Naive B cell (primary cell): ENCODE data around the gene PHLPP2. TPM values are rescaled to one million over a fixed set of nuclear protein-coding genes. Genes with fewer than 3 reads are reported as not detected.

Experiments used
- ATAC-seq, 2 donors: fragments of 150-1000 bp; cut with Tn5 transposase; 2 replicates each; pipeline ENCODE4 v1.10.0; 2021; ENCODE audit warnings: low read depth in 2 of 2, mild to moderate bottlenecking in 2 of 2, moderate library complexity in 2 of 2
- DNase-seq: peaks from one replicate; pipeline ENCODE4 v3.0.0; 2022
- H3K27ac Mint-ChIP-seq, 6 donors: one replicate each; pipeline ENCODE4 v1.8.0; 2020 to 2022; ENCODE audit warnings: mild to moderate bottlenecking in 6 of 6, mixed read lengths in 6 of 6, moderate library complexity in 5 of 6, inconsistent platforms in 2 of 6
- H3K27me3 Mint-ChIP-seq, 3 donors: one replicate each; pipeline ENCODE4 v1.8.0; 2021 to 2022; ENCODE audit warnings: mixed read lengths in 3 of 3, mild to moderate bottlenecking in 1 of 3
- H3K36me3 Mint-ChIP-seq, 2 donors: one replicate each; pipeline ENCODE4 v1.8.0; 2020 to 2022; ENCODE audit warnings: mixed read lengths in 2 of 2, inconsistent platforms in 1 of 2, mild to moderate bottlenecking in 1 of 2
- H3K4me1 Mint-ChIP-seq, 3 donors: one replicate each; pipeline ENCODE4 v1.8.0; 2020 to 2022; ENCODE audit warnings: mixed read lengths in 3 of 3, inconsistent platforms in 1 of 3, mild to moderate bottlenecking in 1 of 3, moderate library complexity in 1 of 3
- H3K4me3 Mint-ChIP-seq, 8 donors: one replicate each; pipeline ENCODE4 v1.8.0; 2020 to 2022; ENCODE audit warnings: mild to moderate bottlenecking in 8 of 8, mixed read lengths in 8 of 8, moderate library complexity in 8 of 8, inconsistent platforms in 2 of 8
- H3K9me3 Mint-ChIP-seq, 7 donors: one replicate each; pipeline ENCODE4 v1.8.0; 2020 to 2022; ENCODE audit warnings: mixed read lengths in 7 of 7, mild to moderate bottlenecking in 5 of 7, inconsistent platforms in 2 of 7, moderate library complexity in 1 of 7
- polyA plus RNA-seq, 6 donors: library from polyadenylated mRNA; unstranded; fragments of 300-500 nt; fragmentation: Illumina TruSeq; gene quantifications; one replicate each; pipeline ENCODE4 v1.2.3, GENCODE V29; 2021; ENCODE audit warnings: low read depth in 6 of 6

PHLPP2 gene
- polyA plus RNA-seq, 6 donors from 2014 or later: 1.1 to 6.6 (median 4.0) TPM

DNA sequence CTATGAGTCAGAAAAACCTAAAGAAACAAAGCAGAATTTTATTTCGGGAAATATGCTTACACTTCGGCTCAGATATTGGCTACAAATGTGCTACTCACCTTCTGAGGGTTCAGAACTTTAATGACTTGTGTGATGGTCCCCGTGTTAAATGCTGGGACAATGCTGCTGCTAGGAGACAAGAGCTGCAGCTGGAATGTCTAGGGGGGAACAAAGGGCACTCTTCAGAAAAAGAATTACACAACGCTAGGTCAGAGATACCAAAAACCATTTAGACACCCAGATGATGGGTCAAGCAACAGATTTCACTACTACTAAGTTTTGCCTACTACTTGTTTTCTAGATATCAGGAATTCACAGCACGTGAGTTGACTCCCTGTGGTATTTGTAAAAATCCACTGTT lies 10.0 kb upstream of the PHLPP2 start:
- Mint-ChIP-seq H3K4me3 (no peak overlapping the region), H3K27me3 (no peaks in the 10 kb centered on the region), H3K27ac (peak overlapping the region in 2 of 6 donors; percentile 30 to 66), H3K36me3 (peaks cover 15 to 34% of the 10 kb centered on the region in 2 donors), H3K9me3 (no peaks in the 10 kb centered on the region), H3K4me1 (peaks cover 0 to 5% (median 3%) of the 10 kb centered on the region in 3 donors)
- ATAC-seq: no peak
- no peak for DNase-seq

DNA sequence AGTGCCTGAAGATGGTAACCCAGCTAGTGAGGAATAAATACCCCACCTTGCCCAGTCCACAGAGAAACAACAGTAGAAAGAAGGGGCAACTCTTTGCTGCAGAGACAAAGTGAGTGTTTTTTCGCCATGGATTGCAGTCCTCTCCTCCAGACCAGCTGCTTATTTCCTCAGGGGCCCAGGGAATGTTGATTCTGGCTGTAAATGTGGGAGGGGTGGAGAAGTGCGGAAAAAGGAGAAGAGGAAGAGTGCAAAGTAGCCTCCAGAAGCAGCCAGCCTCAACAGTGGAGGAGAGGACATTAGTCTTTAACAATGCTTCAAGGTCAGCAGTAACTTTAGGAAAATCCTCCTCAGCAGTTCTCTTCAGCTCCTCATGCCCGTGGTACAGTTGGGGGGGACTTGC lies 8.1 kb upstream of the PHLPP2 start:
- no peak for ATAC-seq
- H3K4me1 Mint-ChIP-seq: peaks cover 11 to 16% (median 12%) of the 10 kb centered on the region in 3 donors
- peaks cover 11 to 24% of the 10 kb centered on the region in 2 donors for H3K36me3 Mint-ChIP-seq
- DNase-seq: no peak
- H3K27me3 Mint-ChIP-seq: no peaks in the 10 kb centered on the region
- H3K4me3 Mint-ChIP-seq: no peak overlapping the region
- H3K9me3 Mint-ChIP-seq: no peaks in the 10 kb centered on the region
- peak overlapping the region in 2 of 6 donors; percentile 19 to 64 for H3K27ac Mint-ChIP-seq

DNA sequence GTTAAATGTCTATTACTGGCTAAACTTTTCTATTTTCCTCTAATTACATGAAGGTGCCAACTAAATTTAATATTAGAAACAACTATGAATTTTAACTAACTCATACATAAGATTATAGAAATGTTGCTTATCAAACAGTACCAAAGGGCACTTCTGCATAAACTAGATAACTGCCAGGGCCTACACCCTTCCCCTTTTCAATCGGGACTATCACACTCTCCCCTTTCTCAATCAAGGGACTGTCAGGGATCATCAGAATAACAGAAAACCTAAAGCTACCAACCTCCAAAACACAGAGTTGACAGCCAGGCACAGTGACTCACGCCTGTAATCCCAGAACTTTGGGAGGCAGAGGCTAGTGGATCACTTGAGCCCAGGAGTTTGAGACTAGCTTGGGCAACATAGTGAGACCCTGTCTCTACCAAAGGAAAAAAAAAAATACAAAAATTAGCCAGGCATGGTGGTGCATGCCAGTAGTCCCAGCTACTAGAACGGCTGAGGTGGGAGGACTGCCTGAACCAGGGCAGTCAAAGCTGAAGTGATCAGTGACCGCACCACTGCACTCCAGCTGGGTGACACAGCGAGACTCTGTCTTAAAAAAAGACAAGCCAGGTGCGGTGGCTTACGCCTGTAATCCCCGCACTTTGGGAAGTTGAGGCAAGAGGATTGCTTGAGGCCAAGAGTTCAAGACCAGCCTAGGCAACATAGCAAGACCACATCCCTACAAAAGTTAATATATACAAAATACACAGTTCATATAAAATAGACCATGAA lies 3.2 kb upstream of the PHLPP2 start:
- Mint-ChIP-seq H3K4me3 (peak overlapping the region in 5 of 8 donors; percentile 20 to 44 (median 37)), H3K36me3 (peaks cover 7 to 11% of the 10 kb centered on the region in 2 donors), H3K27ac (peak overlapping the region; percentile 94 to 98 (median 96)), H3K9me3 (no peaks in the 10 kb centered on the region), H3K4me1 (peaks cover 36 to 52% (median 40%) of the 10 kb centered on the region in 3 donors), H3K27me3 (no peaks in the 10 kb centered on the region)
- peak; percentile 10 to 12 for ATAC-seq
- peak; percentile 48 for DNase-seq

DNA sequence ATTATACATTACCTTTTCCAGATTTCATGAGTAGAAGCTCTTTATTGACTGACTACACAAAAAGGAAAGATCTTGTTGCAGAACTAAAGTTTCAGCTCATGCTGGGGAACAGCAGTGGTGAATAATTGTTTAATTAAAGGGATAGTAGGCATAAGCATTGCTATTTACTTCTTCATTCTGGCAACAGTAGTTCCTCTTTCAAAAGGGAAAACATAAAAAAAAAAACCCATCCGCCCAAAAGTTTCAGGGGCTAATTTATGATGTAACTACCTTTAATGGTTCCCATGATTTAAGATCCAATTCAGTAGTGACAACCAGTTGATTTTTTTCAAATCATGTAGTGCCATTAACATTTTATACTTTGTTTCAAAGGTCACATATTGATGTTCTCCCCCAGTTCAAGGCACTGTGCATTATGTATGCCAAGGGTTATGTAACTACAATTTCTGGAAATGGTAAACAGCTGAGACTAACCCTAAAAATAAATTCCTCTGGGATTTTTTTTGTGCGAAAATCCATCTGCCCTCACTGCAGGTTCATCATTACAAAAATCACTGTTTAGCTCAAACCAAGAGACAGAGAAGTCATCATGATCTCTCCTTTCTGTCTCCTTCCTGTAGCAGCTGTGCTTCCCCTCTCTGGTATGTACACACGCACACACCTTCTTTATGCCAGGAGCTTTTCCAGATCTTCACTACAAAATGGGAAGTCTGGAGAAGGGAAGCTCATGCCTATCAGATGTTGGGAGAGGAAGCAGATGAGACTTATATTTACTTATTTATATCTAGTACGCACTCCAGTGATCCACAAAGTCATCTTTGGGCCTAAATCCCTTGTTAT lies 2.2 kb upstream of the PHLPP2 start:
- DNase-seq: peak; percentile 74
- peak overlapping the region; percentile 52 to 76 (median 66) for H3K4me3 Mint-ChIP-seq
- H3K27ac Mint-ChIP-seq: peak overlapping the region; percentile 94 to 98 (median 96)
- peaks cover 38 to 62% (median 41%) of the 10 kb centered on the region in 3 donors for H3K4me1 Mint-ChIP-seq
- H3K27me3 Mint-ChIP-seq: no peaks in the 10 kb centered on the region
- ATAC-seq: peak; percentile 21 to 27
- H3K36me3 Mint-ChIP-seq: peaks cover 0 to under 1% of the 10 kb centered on the region in 2 donors
- H3K9me3 Mint-ChIP-seq: no peaks in the 10 kb centered on the region

DNA sequence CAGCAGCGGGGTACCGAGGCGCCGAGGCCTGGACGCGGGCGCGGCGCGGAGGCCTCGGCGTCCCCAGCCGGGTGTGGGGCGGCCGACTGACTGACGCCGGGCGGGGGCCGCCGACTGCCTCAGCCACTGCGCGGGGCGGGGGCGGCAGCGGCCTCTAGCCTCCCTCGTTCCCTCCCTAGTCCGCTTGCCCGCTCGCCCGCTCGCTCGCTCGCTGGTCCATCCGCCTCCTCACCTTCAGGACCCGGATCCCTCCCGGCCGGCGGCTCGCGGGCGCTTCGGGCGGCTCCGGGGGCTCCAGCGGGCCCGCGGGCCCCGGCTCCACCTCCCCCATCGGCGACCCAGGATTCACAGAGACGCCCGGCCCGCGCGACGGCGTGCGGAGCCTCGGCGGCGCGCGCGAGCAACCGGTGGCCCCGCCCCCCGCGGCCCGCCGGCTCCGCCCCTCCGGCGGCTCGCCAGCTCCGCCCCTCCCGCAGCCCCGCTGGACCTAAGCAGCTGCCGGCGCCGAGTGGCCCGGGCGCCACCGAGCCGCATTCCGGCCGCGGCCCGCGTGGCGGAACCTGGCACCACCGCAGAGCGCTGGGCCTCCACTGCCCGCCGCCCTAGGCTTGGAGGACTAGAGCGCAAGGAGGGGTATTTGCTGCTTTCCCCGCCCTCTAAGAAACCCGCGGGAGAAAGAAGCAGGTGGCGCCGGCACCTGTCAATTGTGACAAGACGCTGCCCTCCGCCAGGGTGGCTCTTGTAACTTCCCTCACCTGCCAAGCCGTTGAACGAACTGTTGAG lies 773 bp downstream of the PHLPP2 start:
- no peaks in the 10 kb centered on the region for H3K9me3 Mint-ChIP-seq
- peak overlapping the region in 5 of 6 donors; percentile 32 to 98 (median 93) for H3K27ac Mint-ChIP-seq
- H3K4me1 Mint-ChIP-seq: peaks cover 38 to 58% (median 38%) of the 10 kb centered on the region in 3 donors
- H3K36me3 Mint-ChIP-seq: no peaks in the 10 kb centered on the region
- H3K4me3 Mint-ChIP-seq: peak overlapping the region; percentile 76 to 93 (median 90)
- no peaks in the 10 kb centered on the region for H3K27me3 Mint-ChIP-seq
- DNase-seq: peak; percentile 86
- ATAC-seq: peak; percentile 71 to 73

DNA sequence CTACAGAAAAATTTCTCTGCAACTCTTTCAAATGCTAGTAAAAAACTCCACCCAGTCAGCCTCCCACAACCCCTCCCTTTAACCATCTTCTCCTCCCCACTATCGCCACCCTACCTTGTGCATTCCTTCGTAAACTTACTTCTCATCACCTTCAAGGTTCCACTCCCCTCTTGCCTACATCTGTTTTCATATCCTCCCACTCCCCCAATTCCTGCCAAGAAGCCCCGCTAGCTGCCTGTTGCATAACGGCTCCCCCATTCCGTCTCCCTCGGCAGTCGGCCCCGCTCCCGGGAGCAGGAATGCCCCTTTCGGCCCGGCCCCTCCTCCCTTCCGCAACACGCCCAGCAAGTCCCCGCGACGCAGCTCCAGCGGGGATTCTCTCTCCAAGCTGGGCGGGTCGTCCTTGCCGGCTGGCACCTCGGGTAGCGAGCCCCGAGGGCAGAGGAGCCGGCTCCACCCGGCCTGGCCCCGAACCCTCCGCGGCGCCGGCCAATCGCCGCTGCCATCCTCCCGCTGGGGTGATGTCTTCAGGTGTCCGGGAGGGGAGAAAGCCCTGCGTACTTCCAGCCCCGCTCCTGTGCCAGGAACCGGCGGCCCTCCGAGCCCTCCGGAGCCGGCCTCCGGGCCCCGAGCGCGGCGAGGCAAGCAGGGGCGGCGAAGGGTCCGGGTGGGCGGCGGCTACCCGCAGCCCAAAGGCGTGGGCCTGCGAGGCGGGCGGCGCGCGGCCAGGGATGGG lies 1.5 kb downstream of the PHLPP2 start:
- DNase-seq: no peak
- H3K4me3 Mint-ChIP-seq: peak overlapping the region; percentile 84 to 97 (median 93)
- no peaks in the 10 kb centered on the region for H3K27me3 Mint-ChIP-seq
- H3K36me3 Mint-ChIP-seq: no peaks in the 10 kb centered on the region
- H3K4me1 Mint-ChIP-seq: peaks cover 34 to 51% (median 35%) of the 10 kb centered on the region in 3 donors
- peak overlapping the region; percentile 54 to 97 (median 94) for H3K27ac Mint-ChIP-seq
- H3K9me3 Mint-ChIP-seq: no peaks in the 10 kb centered on the region
- ATAC-seq: peak; percentile 8 to 10

DNA sequence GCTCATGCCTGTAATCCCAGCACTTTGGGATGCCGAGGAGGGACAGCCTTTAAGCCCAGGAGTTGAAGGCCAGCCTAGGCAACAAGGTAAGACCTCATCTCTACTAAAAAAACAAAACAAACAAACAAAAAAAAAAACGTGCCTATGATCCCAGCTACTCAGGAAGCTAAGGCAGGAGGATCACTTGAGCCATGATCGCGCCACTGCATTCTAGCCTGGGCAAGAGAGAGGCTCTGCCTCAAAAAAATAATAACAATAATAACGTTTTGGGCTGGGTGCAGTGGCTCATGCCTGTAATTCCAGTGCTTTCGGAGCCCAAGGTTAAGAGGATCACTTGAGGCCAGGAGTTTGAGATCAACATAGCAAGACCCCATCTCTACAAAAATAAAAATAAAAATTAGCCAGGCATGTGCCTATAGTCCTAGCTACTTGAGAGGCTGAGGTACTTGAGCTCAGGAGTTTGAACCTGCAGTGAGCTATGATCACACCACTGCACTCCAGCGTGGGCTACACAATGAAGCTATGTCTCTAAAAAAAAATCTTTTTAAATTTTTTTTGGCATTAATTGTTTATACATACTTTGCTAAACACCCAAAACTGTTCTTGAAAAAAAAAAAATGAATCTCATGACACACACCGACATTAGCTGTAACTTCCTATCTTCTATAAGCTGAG lies 3.3 kb downstream of the PHLPP2 start:
- ATAC-seq: no peak
- H3K4me3 Mint-ChIP-seq: peak overlapping the region in 3 of 8 donors; percentile 83 to 97 (median 84)

DNA sequence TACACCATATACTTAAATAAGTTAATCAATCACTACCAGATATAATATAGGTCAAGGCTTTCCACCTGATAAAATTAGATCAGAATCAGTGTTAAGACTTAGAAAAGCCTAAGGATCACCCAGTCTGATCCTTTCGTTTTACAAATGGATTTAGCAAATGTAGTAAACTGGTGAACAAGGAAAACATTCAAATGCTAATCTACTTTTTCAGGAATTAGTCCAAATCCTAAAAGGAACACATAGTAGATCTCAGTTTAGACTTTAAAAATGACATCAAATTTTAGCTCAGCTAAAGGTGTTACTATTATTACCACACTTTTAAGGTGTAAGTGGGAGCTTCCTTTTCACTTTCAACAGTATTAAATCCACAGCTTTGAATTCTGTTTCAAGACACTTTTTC lies 12.0 kb downstream of the PHLPP2 start:
- H3K9me3 Mint-ChIP-seq: no peaks in the 10 kb centered on the region
- H3K27ac Mint-ChIP-seq: peak overlapping the region in 1 of 6 donors; percentile 44
- H3K27me3 Mint-ChIP-seq: no peaks in the 10 kb centered on the region
- H3K36me3 Mint-ChIP-seq: no peaks in the 10 kb centered on the region
- no peak overlapping the region for H3K4me3 Mint-ChIP-seq
- DNase-seq (no peak), ATAC-seq (no peak)
- peaks cover 7 to 17% (median 14%) of the 10 kb centered on the region in 3 donors for H3K4me1 Mint-ChIP-seq

More for the DNA sequence above, 3.3 kb downstream of the PHLPP2 start:
- H3K27ac Mint-ChIP-seq: peak overlapping the region in 1 of 6 donors; percentile 89
- no peak for DNase-seq
- H3K4me1 Mint-ChIP-seq: peaks cover 24 to 33% (median 28%) of the 10 kb centered on the region in 3 donors
- H3K36me3 Mint-ChIP-seq: no peaks in the 10 kb centered on the region
- H3K9me3 Mint-ChIP-seq: no peaks in the 10 kb centered on the region
- H3K27me3 Mint-ChIP-seq: no peaks in the 10 kb centered on the region

DNA sequence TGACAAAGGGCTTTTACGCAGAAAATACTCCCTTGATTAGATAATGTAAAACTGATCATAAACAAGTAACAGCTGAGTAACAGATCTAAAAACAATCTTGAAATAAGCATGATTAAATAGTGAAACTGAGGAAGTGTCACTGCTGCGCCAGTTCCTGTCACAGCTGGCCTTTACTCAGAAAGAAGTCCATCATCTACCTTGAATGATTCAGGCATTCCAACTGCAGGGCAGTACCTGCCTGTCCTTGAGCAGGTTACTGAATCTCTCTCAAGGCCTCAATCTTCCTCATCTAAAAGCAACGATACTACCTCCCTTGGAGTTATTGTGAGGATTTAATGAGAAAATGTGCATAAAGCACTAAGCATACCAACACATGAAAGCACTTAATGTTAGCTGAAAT lies 12.7 kb downstream of the PHLPP2 start:
- ATAC-seq (no peak), DNase-seq (no peak)
- H3K9me3 Mint-ChIP-seq: no peaks in the 10 kb centered on the region
- H3K27ac Mint-ChIP-seq: peak overlapping the region in 1 of 6 donors; percentile 28
- H3K4me3 Mint-ChIP-seq: no peak overlapping the region
- no peaks in the 10 kb centered on the region for H3K36me3 Mint-ChIP-seq
- H3K4me1 Mint-ChIP-seq: peaks cover 7 to 20% (median 12%) of the 10 kb centered on the region in 3 donors
- no peaks in the 10 kb centered on the region for H3K27me3 Mint-ChIP-seq

DNA sequence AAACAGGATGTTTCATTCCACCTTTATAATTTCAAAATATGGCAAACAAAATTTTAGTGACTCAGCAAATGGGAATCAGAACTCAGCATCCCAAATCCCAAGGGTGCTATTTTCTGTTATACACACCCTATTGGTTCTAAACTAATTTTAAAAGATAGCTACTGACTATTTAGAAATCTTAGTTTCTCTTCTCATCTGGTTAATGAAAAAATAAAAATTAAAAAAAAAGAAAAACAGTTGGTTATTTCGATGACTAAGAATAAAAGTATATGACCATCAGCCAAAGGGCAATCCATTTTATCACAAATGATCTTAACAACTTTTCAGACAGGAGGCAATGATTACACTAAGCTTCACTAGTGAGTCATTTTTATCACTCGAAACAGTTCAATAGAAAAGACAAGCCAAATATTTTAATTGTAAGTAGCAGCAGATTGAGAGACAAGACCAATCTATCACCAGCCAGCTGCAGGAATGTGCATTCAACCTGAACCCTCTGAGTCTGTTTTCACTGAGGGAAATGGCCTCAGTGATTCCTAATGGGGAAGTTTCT lies 15.2 kb downstream of the PHLPP2 start:
- Mint-ChIP-seq H3K27ac (peak overlapping the region in 1 of 6 donors; percentile 32), H3K4me3 (no peak overlapping the region), H3K9me3 (no peaks in the 10 kb centered on the region), H3K4me1 (peaks cover 9 to 22% (median 14%) of the 10 kb centered on the region in 3 donors), H3K36me3 (no peaks in the 10 kb centered on the region), H3K27me3 (no peaks in the 10 kb centered on the region)
- DNase-seq: no peak
- ATAC-seq: no peak

DNA sequence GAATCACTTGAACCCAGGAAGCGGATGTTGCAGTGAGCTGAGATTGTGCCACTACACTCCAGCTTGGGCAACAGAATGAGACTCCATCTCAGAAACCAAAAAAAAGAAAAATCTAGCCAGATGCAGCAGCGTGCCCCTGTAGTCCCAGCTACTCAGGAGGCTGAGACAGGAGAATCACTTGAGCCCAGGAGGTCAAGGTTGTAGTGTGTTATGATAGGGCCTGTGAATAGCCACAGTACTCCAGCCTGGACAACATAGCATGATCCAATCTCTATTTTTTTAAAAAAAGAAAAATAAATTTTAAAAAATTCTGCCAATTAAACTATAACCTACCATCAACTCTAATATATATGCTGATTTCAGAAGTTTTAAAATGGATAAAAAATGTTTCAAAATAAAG lies 15.8 kb downstream of the PHLPP2 start:
- H3K4me3 Mint-ChIP-seq: no peak overlapping the region
- H3K27ac Mint-ChIP-seq: peak overlapping the region in 1 of 6 donors; percentile 27
- no peaks in the 10 kb centered on the region for H3K27me3 Mint-ChIP-seq
- peaks cover 9 to 24% (median 14%) of the 10 kb centered on the region in 3 donors for H3K4me1 Mint-ChIP-seq
- no peaks in the 10 kb centered on the region for H3K36me3 Mint-ChIP-seq
- ATAC-seq (no peak), DNase-seq (no peak)
- no peaks in the 10 kb centered on the region for H3K9me3 Mint-ChIP-seq

DNA sequence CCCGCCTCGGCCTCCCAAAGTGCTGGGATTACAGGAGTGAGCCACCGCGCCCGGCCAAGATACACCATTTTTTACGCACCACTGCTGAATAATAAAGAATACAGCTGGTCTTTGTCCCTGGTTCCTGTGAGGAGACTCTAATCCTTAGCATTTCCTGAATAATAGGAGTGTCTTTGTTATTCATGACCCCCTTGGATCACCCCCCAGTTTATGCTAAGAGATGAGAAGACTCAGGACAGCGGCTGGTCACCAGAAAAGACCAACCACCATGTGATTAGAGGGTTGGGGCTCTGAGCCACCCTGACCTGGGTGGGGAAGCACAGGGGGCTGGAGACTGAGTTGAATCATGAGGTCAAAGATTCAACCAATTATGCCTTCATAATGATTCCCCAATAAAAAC lies 17.3 kb downstream of the PHLPP2 start:
- Mint-ChIP-seq H3K27ac (peak overlapping the region in 2 of 6 donors; percentile 56 to 67), H3K27me3 (no peaks in the 10 kb centered on the region), H3K4me3 (no peak overlapping the region), H3K36me3 (no peaks in the 10 kb centered on the region), H3K9me3 (no peaks in the 10 kb centered on the region), H3K4me1 (peaks cover 9 to 24% (median 14%) of the 10 kb centered on the region in 3 donors)
- DNase-seq (no peak), ATAC-seq (no peak)
